Measurements from ENCODE around the gene FHOD1. TPM values are rescaled to one million over a fixed set of nuclear protein-coding genes. Genes with fewer than 3 reads are reported as not detected.
A peak's percentile ranks its signal among the peaks of the same experiment; 100 is the strongest.

FHOD1 gene
- total and polyA plus RNA-seq, 9 of the 15 experiments (the other 6 are each of a cell fraction or from before 2014, with no cell fraction given) = 18.7 to 126 (median 32.3) TPM

- TF ChIP-seq HDAC6 (IDR thresholded peaks at IDR 0.05; ENCODE audit: low read depth, low read length) = no peak
- TF ChIP-seq FOXJ2 (tag; IDR thresholded peaks at IDR 0.05) = no peak
- 0 out of 2 replicates have a peak, but pooled peaks have one; percentile 35 for TF ChIP-seq GABPB1 (CRISPR knock-in tag; IDR thresholded peaks at IDR 0.05)
- no peak for TF ChIP-seq ATF6 (CRISPR knock-in tag; IDR thresholded peaks at IDR 0.05)
- TF ChIP-seq SRF (CRISPR knock-in tag; IDR thresholded peaks at IDR 0.05) = 0 out of 4 replicates have a peak, but pooled peaks of 1 of the 2 experiments have one; percentile 16
- TF ChIP-seq RNF2 (IDR thresholded peaks at IDR 0.05) = peak; percentile 48; the same call in 1 of the 2 replicates
These were observed 6.0 kb downstream of the FHOD1 start (continued) for GRCh38 chr16:67241008-67241900.

- Histone ChIP-seq H3K4me2 (ENCODE audit: insufficient read depth, low read length) (peak overlapping the region; percentile 60), H3K9me3 (replicated peaks; ENCODE audit: control insufficient read depth, insufficient read depth, low read depth, low read length) (no peaks in the 10 kb centered on the region), H3K9ac (ENCODE audit: insufficient read depth in 1 of 2, low read depth in 2 of 2, low read length in 2 of 2) (peak overlapping the region; percentile 60 to 90), H3K4me1 (replicated peaks in 1 of 2; ENCODE audit: control insufficient read depth in 2 of 2, insufficient read depth in 2 of 2, low read length in 2 of 2) (peaks cover 64 to 68% of the 10 kb centered on the region in 2 experiments), H3K79me2 (ENCODE audit: control insufficient read depth, insufficient read depth, low read length) (peaks cover 68% of the 10 kb centered on the region), H3K27ac (ENCODE audit: extremely low read depth, low read depth, low read length) (peak overlapping the region; percentile 83), H3K27me3 (ENCODE audit: control insufficient read depth in 2 of 2, insufficient read depth in 2 of 2, low read length in 2 of 2) (no peaks in the 10 kb centered on the region), H3K36me3 (ENCODE audit: control insufficient read depth, insufficient read depth, low read length) (peaks cover 74% of the 10 kb centered on the region; the same call in 2 of the 3 replicates), H3K9me1 (ENCODE audit: control insufficient read depth, insufficient read depth, low read length) (no peaks in the 10 kb centered on the region), H2AFZ (ENCODE audit: low read depth, low read length) (no peak overlapping the region), H4K20me1 (replicated peaks; ENCODE audit: control insufficient read depth, insufficient read depth, low read length) (peaks cover 4% of the 10 kb centered on the region), H3K4me3 (no peak overlapping the region)
- WGBS (ENCODE audit: insufficient coverage, low coverage, missing lambda C conversion rate) = 55% methylated on average over 4 of the region's 4 CpGs
- BruUV-seq (replicated peaks) = no TSS peak
- intact Hi-C loops (cut with micrococcal nuclease) = loop anchor here (10.0 kb wide), 1 partner anchor 266 kb away; no protein-coding TSS in a partner anchor
- CTCF ChIA-PET (ENCODE audit: low intra/inter-chr PET ratio) = no interaction called here
- in situ Hi-C loops (cut with MboI) = no loop called here
- no peak for ATAC-seq
- DNase-seq (ENCODE audit: extremely low read depth in 1 of 4, low spot score in 3 of 4) = peak in 1 of 4 experiments; percentile 38
- POLR2A ChIA-PET = interaction anchor here (1.2 kb wide), 1 partner anchor 14 kb away, joined by 7 read pairs; the partner anchor contains the start of gene TMEM208
- peak; percentile 19 for FAIRE-seq
- TF ChIP-seq MNT (conservative IDR thresholded peaks at IDR 0.05) (peak in 1 of 2 experiments; percentile 26; a peak in 1 of 4 replicates), MAX (CRISPR knock-in tag; IDR thresholded peaks at IDR 0.05) (peak; percentile 46; the same call in 1 of the 2 replicates), U2AF2 (optimal IDR thresholded peaks at IDR 0.05; ENCODE audit: low read depth, low read length) (no peak), ZNF316 (IDR thresholded peaks at IDR 0.05) (peak; percentile 32; the same call in 1 of the 2 replicates), PTBP1 (IDR thresholded peaks at IDR 0.05; ENCODE audit: low read depth, low read length) (no peak)
These were observed 6.8 kb downstream of the FHOD1 start for GRCh38 chr16:67240506-67240905.

Measured in K562 (cell line).